Right lobe of liver (tissue), 6 donors: ENCODE data around the gene MARK3. TPM values are rescaled to one million over a fixed set of nuclear protein-coding genes. Genes with fewer than 3 reads are reported as not detected.
A peak's percentile ranks its signal among the peaks of the same experiment; 100 is the strongest.

Source experiments
- ATAC-seq, 4 donors: fragments of 200-7000 bp; cut with Tn5 transposase; one replicate each; pipeline ENCODE4 v1.9.1; 2020; ENCODE audit warnings: mild to moderate bottlenecking in 4 of 4, moderate library complexity in 4 of 4
- DNase-seq, 3 donors: peaks; one replicate each; pipeline ENCODE4 v3.0.0-alpha.2; 2020
- H3K27ac ChIP-seq, 3 donors: fragments of 200-600 bp; one replicate each; pipeline ENCODE4 v1.8.0; 2022
- H3K27me3 ChIP-seq, 2 donors: fragments of 200-600 bp; one replicate each; pipeline ENCODE4 v1.8.0; 2022
- H3K36me3 ChIP-seq, 4 donors: fragments of 200-600 bp; sonication (generic) in 1 of 4; one replicate each; pipeline versions ENCODE4 v1.5.1 to v1.8.0; 2017 to 2022; ENCODE audit warnings: control low read depth in 1 of 4
- H3K4me1 ChIP-seq, 4 donors: fragments of 200-600 bp; sonication (generic) in 1 of 4; one replicate each; pipeline versions ENCODE4 v1.5.1 to v1.8.0; 2017 to 2022; ENCODE audit warnings: control low read depth in 1 of 4
- H3K4me3 ChIP-seq, 3 donors: fragments of 200-600 bp; one replicate each; pipeline ENCODE4 v1.8.0; 2022
- H3K9me3 ChIP-seq, 4 donors: fragments of 200-600 bp; sonication (generic) in 1 of 4; one replicate each; pipeline versions ENCODE4 v1.5.1 to v1.8.0; 2017 to 2022; ENCODE audit warnings: control low read depth in 1 of 4
- CTCF ChIP-seq, 4 donors: fragments of 200-600 bp in 3 of 4; fragments of 450-650 bp in 1 of 4; IDR thresholded peaks; one replicate each; pipeline versions ENCODE4 v1.5.1 to v1.8.0; 2016 to 2022; ENCODE audit warnings: antibody characterized with exemption in 4 of 4, mild to moderate bottlenecking in 2 of 4
- POLR2A ChIP-seq: fragments of 450-650 bp; IDR thresholded peaks from one replicate; pipeline ENCODE4 v1.6.1; 2017; ENCODE audit warnings: antibody characterized with exemption, mild to moderate bottlenecking
- WGBS: methylation state at CpG from one replicate; pipeline ENCODE4 v1.1.6; 2018; ENCODE audit warnings: low coverage, low lambda C conversion rate; ENCODE audit not compliant: insufficient coverage; ENCODE audit errors: missing lambda C conversion rate; 5-methylcytosine and 5-hydroxymethylcytosine counted together
- intact Hi-C, 2 donors: fragments of 100-400 bp; cut with DNase I; formaldehyde crosslinking; loops; one replicate each; pipeline versions ENCODE4 v1.11.2 to v1.14.1; 2022
- total RNA-seq, 6 experiments: library from RNA; depleted of rRNA in 2 of 6; stranded (reverse); fragments of >200 nt in 2 of 6; fragmentation: NEBNext Ultra II Directional in 3 of 6; extraction: Animal tissue kit (Norgen Biotek cat#: 25700) in 3 of 6; gene quantifications; one replicate each; pipeline versions ENCODE4 v1.1.0 to v1.2.4, GENCODE V29; 2016 to 2023
- donor health status: DM: no; HTN: yes; CAD: no.
- donor health status: DM: no; HTN: no; CAD: no.
- donor health status: DM: no; HTN: no; CAD: no.
- donor health status: DM: no; HTN: yes; CAD: no.
- donor health status: DM: no; HTN: yes; CAD: no.

Gene MARK3
- total RNA-seq, 6 experiments from 2014 or later, result 25.5 to 34.3 (median 27.3) TPM

GRCh38 chr14:103531421-103532215 lies 146.4 kb downstream of the MARK3 start:
- TF ChIP-seq CTCF (IDR thresholded peaks at IDR 0.05), result no peak
- TF ChIP-seq POLR2A, result no peak
- Histone ChIP-seq H3K36me3 (no peaks in the 10 kb centered on the region), H3K27me3 (no peaks in the 10 kb centered on the region), H3K4me3 (no peak overlapping the region), H3K4me1 (peaks cover 0 to 18% (median 8%) of the 10 kb centered on the region in 4 donors), H3K9me3 (no peaks in the 10 kb centered on the region), H3K27ac (no peak overlapping the region)
- WGBS, result 60% methylated on average over 6 of the region's 15 CpGs
- no peak for ATAC-seq
- intact Hi-C loops, result no loop called here
- no peak for DNase-seq

GRCh38 chr14:103532216-103533136 lies 147.3 kb downstream of the MARK3 start:
- TF ChIP-seq POLR2A, result no peak
- no peak for TF ChIP-seq CTCF (IDR thresholded peaks at IDR 0.05)
- H3K27me3 ChIP-seq, result no peaks in the 10 kb centered on the region
- no peaks in the 10 kb centered on the region for H3K9me3 ChIP-seq
- intact Hi-C loops, result no loop called here
- DNase-seq (no peak), ATAC-seq (no peak)
- H3K36me3 ChIP-seq, result no peaks in the 10 kb centered on the region
- H3K4me1 ChIP-seq, result peaks cover 0 to 16% (median 7%) of the 10 kb centered on the region in 4 donors
- no CpG with 5 or more reads among the region's 32 CpGs for WGBS
- H3K4me3 ChIP-seq, result no peak overlapping the region
- no peak overlapping the region for H3K27ac ChIP-seq

- Histone ChIP-seq H3K9me3 (no peaks in the 10 kb centered on the region), H3K27me3 (no peaks in the 10 kb centered on the region), H3K36me3 (no peaks in the 10 kb centered on the region), H3K4me1 (peaks cover 0 to 13% (median 5%) of the 10 kb centered on the region in 4 donors), H3K27ac (no peak overlapping the region), H3K4me3 (no peak overlapping the region)
- no CpG with 5 or more reads among the region's 23 CpGs for WGBS
- DNase-seq (peak in 1 of 3 donors; percentile 49), ATAC-seq (no peak)
- TF ChIP-seq CTCF (IDR thresholded peaks at IDR 0.05) (no peak), POLR2A (no peak)
- intact Hi-C loops, result no loop called here
Observed at GRCh38 chr14:103533137-103533998, 148.2 kb downstream of the MARK3 start.

GRCh38 chr14:103533999-103534575 lies 148.9 kb downstream of the MARK3 start:
- H3K36me3 ChIP-seq, result no peaks in the 10 kb centered on the region
- intact Hi-C loops, result no loop called here
- no peaks in the 10 kb centered on the region for H3K27me3 ChIP-seq
- DNase-seq, result no peak
- ATAC-seq, result no peak
- no peaks in the 10 kb centered on the region for H3K9me3 ChIP-seq
- TF ChIP-seq CTCF (IDR thresholded peaks at IDR 0.05) (no peak), POLR2A (no peak)
- peaks cover 0 to 11% (median 5%) of the 10 kb centered on the region in 4 donors for H3K4me1 ChIP-seq
- 81% methylated on average over 8 of the region's 25 CpGs for WGBS
- no peak overlapping the region for H3K27ac ChIP-seq
- H3K4me3 ChIP-seq, result no peak overlapping the region
